CD4-positive, alpha-beta T cell treated with Interleukin-1 beta for 1 hour (primary cell): ENCODE data around the gene HAUS3.
"Not testable (repeated sequence)": the region's sequence is repeated elsewhere in the genome, so short reads cannot be mapped to it uniquely, and the experiment has no call there.

Experiments used
- DNase-seq, 2 donors: peaks; one replicate each; pipeline ENCODE4 v3.0.0-alpha.2; 2020 to 2022

The HAUS3 gene

GRCh38 chr4:2251073-2251794 is 9.3 kb upstream of the HAUS3 start:
- no peak for DNase-seq

- no peak for DNase-seq
Observed at GRCh38 chr4:2250357-2251072, 8.6 kb upstream of the HAUS3 start.

- DNase-seq: no peak
Observed at GRCh38 chr4:2249526-2250356, 7.8 kb upstream of the HAUS3 start.

- DNase-seq: no peak
Observed at GRCh38 chr4:2248821-2249261, 6.9 kb upstream of the HAUS3 start.

- no peak for DNase-seq
Observed at GRCh38 chr4:2248044-2248780, 6.3 kb upstream of the HAUS3 start.

- DNase-seq: no peak
Observed at GRCh38 chr4:2247128-2248043, 5.5 kb upstream of the HAUS3 start.

GRCh38 chr4:2246384-2247127 is 4.6 kb upstream of the HAUS3 start:
- no peak for DNase-seq

- no peak for DNase-seq
Observed at GRCh38 chr4:2245787-2246275, 3.9 kb upstream of the HAUS3 start.

GRCh38 chr4:2245057-2245786 is 3.3 kb upstream of the HAUS3 start:
- no peak for DNase-seq

GRCh38 chr4:2243681-2244380 is 1.9 kb upstream of the HAUS3 start:
- DNase-seq: no peak

GRCh38 chr4:2241003-2241402 is 918 bp downstream of the HAUS3 start:
- DNase-seq: peak in 1 of 2 donors; percentile 70

GRCh38 chr4:2236944-2237666 is 4.8 kb downstream of the HAUS3 start:
- no peak for DNase-seq

- DNase-seq: no peak
Observed at GRCh38 chr4:2231082-2231481, 10.8 kb downstream of the HAUS3 start.

- no peak for DNase-seq
Observed at GRCh38 chr4:2226261-2226660, 15.7 kb downstream of the HAUS3 start.

GRCh38 chr4:2222838-2223237 is 19.1 kb downstream of the HAUS3 start:
- no peak for DNase-seq

- DNase-seq: not testable (repeated sequence)
Observed at GRCh38 chr4:2221378-2221777, 20.5 kb downstream of the HAUS3 start.

GRCh38 chr4:2220016-2220630 is 21.8 kb downstream of the HAUS3 start:
- peak; percentile 75 to 83 for DNase-seq

- no peak for DNase-seq
Observed at GRCh38 chr4:2219233-2219760, 22.6 kb downstream of the HAUS3 start.
